WTC11 (cell line): ENCODE data around the gene PHYHIPL. TPM values are rescaled to one million over a fixed set of nuclear protein-coding genes. Genes with fewer than 3 reads are reported as not detected.
"Not testable (repeated sequence)": the region's sequence is repeated elsewhere in the genome, so short reads cannot be mapped to it uniquely, and the experiment has no call there.

Experiments used
- ATAC-seq: fragments of 200-7000 bp; cut with Tn5 transposase; 2 replicates; pipeline ENCODE4 v1.10.0; 2021; ENCODE audit warnings: mild to moderate bottlenecking, moderate library complexity
- CTCF ChIA-PET: fragments of 300-600 bp; sonication (Branson Sonifier 250); formaldehyde crosslinking; loops from one replicate; lab custom pipeline; 2021; ENCODE audit warnings: antibody characterized with exemption; lab: Charles Lee
- POLR2A ChIA-PET: fragments of 350-600 bp; sonication (Branson Sonifier 250); formaldehyde crosslinking; loops from one replicate; lab custom pipeline; 2021; ENCODE audit warnings: antibody characterized with exemption; lab: Charles Lee
- DNase-seq: peaks from one replicate; pipeline ENCODE4 v3.0.0; 2021; ENCODE audit warnings: low spot score
- H3K27ac Mint-ChIP-seq: 2 replicates; pipeline ENCODE4 v1.8.0; 2021; ENCODE audit warnings: mixed read lengths
- H3K27me3 Mint-ChIP-seq: 2 replicates; pipeline ENCODE4 v1.8.0; 2021; ENCODE audit warnings: low read depth, mild to moderate bottlenecking, moderate library complexity, mixed read lengths
- H3K36me3 Mint-ChIP-seq: 2 replicates; pipeline ENCODE4 v1.8.0; 2021; ENCODE audit warnings: mixed read lengths
- H3K4me1 Mint-ChIP-seq: 2 replicates; pipeline ENCODE4 v1.8.0; 2022; ENCODE audit warnings: mixed read lengths
- H3K4me3 Mint-ChIP-seq: 2 replicates; pipeline ENCODE4 v1.8.0; 2021; ENCODE audit warnings: mild to moderate bottlenecking, moderate library complexity, mixed read lengths
- H3K9me3 Mint-ChIP-seq: 2 replicates; pipeline ENCODE4 v1.8.0; 2021; ENCODE audit warnings: mixed read lengths
- CBFB ChIP-seq: sonication (generic); formaldehyde crosslinking; IDR thresholded peaks from 2 replicates; pipeline ENCODE4 v1.8.1; 2022; ENCODE audit warnings: mild to moderate bottlenecking, low read depth, missing genetic modification reagents
- E2F1 ChIP-seq: sonication (generic); formaldehyde crosslinking; IDR thresholded peaks from 2 replicates; pipeline ENCODE4 v1.8.0; 2022; ENCODE audit warnings: mild to moderate bottlenecking, missing genetic modification reagents
- E2F4 ChIP-seq: sonication (generic); formaldehyde crosslinking; IDR thresholded peaks from 2 replicates; pipeline ENCODE4 v1.8.1; 2022; ENCODE audit warnings: low read depth, mild to moderate bottlenecking, moderate library complexity, missing genetic modification reagents, borderline replicate concordance
- GRHL2 ChIP-seq: fragments of 250-450 bp; sonication (Bioruptor Pico); IDR thresholded peaks from 2 replicates; pipeline ENCODE4 v1.8.0; 2022; ENCODE audit warnings: mild to moderate bottlenecking, moderate library complexity; ENCODE audit not compliant: insufficient replicate concordance, severe bottlenecking
- HMGA2 ChIP-seq: fragments of 250-450 bp; sonication (Bioruptor Pico); IDR thresholded peaks from 2 replicates; pipeline ENCODE4 v1.4.0; 2021; ENCODE audit warnings: mild to moderate bottlenecking, moderate library complexity
- JUN ChIP-seq: sonication (generic); formaldehyde crosslinking; IDR thresholded peaks from 2 replicates; pipeline ENCODE4 v1.8.0; 2023; ENCODE audit warnings: mild to moderate bottlenecking, missing genetic modification reagents
- KAT7 ChIP-seq: sonication (generic); formaldehyde crosslinking; IDR thresholded peaks from 2 replicates; pipeline ENCODE4 v1.8.1; 2023; ENCODE audit warnings: missing genetic modification reagents, mild to moderate bottlenecking, borderline replicate concordance
- MLX ChIP-seq: sonication (generic); formaldehyde crosslinking; IDR thresholded peaks from 2 replicates; pipeline ENCODE4 v1.8.1; 2023; ENCODE audit warnings: mild to moderate bottlenecking, missing genetic modification reagents, moderate library complexity
- MXD4 ChIP-seq: fragments of 250-450 bp; sonication (Bioruptor Pico); IDR thresholded peaks from 2 replicates; pipeline ENCODE4 v1.8.0; 2021; ENCODE audit warnings: mild to moderate bottlenecking, moderate library complexity, borderline replicate concordance
- SOX15 ChIP-seq: fragments of 250-450 bp; sonication (Bioruptor Pico); IDR thresholded peaks from 2 replicates; pipeline ENCODE4 v1.9.0; 2021; ENCODE audit warnings: mild to moderate bottlenecking
- STAT6 ChIP-seq: sonication (generic); formaldehyde crosslinking; conservative IDR thresholded peaks from 2 replicates; pipeline ENCODE4 v1.8.1; 2023; ENCODE audit warnings: mild to moderate bottlenecking, low read depth, missing genetic modification reagents, moderate library complexity
- ZBTB21 ChIP-seq: sonication (generic); formaldehyde crosslinking; IDR thresholded peaks from 2 replicates; pipeline ENCODE4 v1.8.1; 2023; ENCODE audit warnings: mild to moderate bottlenecking, missing genetic modification reagents, borderline replicate concordance
- ZNF232 ChIP-seq: sonication (generic); formaldehyde crosslinking; IDR thresholded peaks from 2 replicates; pipeline ENCODE4 v1.8.0; 2022; ENCODE audit warnings: mild to moderate bottlenecking, missing genetic modification reagents
- ZNF263 ChIP-seq: sonication (generic); formaldehyde crosslinking; IDR thresholded peaks from 2 replicates; pipeline ENCODE4 v1.8.1; 2022; ENCODE audit warnings: low read depth, mild to moderate bottlenecking, moderate library complexity, missing genetic modification reagents
- ZNF396 ChIP-seq: fragments of 250-450 bp; sonication (Bioruptor Pico); IDR thresholded peaks from 2 replicates; pipeline ENCODE4 v1.8.0; 2021; ENCODE audit warnings: mild to moderate bottlenecking, moderate library complexity, borderline replicate concordance
- ZNF671 ChIP-seq: fragments of 250-450 bp; sonication (Bioruptor Pico); IDR thresholded peaks from 2 replicates; pipeline ENCODE4 v1.8.0; 2021; ENCODE audit warnings: mild to moderate bottlenecking
- total RNA-seq: library from RNA; stranded (reverse); gene quantifications from 3 replicates; pipeline ENCODE4 v1.2.3, GENCODE V29; 2021
- TF ChIP-seq, protein P1 (sequence below): sonication (generic); formaldehyde crosslinking; conservative IDR thresholded peaks from 2 replicates; pipeline ENCODE4 v1.8.1; 2022; ENCODE audit warnings: mild to moderate bottlenecking, missing genetic modification reagents
- TF ChIP-seq, protein P2 (sequence below): sonication (generic); formaldehyde crosslinking; IDR thresholded peaks from 2 replicates; pipeline ENCODE4 v1.8.1; 2022; ENCODE audit warnings: mild to moderate bottlenecking, missing genetic modification reagents, moderate library complexity, borderline replicate concordance
- TF ChIP-seq, protein P3 (sequence below): sonication (generic); formaldehyde crosslinking; IDR thresholded peaks from 2 replicates; pipeline ENCODE4 v1.8.1; 2023; ENCODE audit warnings: mild to moderate bottlenecking, missing genetic modification reagents

The PHYHIPL gene
- total RNA-seq, 1 experiment from 2014 or later = 0.13 TPM

DNA sequence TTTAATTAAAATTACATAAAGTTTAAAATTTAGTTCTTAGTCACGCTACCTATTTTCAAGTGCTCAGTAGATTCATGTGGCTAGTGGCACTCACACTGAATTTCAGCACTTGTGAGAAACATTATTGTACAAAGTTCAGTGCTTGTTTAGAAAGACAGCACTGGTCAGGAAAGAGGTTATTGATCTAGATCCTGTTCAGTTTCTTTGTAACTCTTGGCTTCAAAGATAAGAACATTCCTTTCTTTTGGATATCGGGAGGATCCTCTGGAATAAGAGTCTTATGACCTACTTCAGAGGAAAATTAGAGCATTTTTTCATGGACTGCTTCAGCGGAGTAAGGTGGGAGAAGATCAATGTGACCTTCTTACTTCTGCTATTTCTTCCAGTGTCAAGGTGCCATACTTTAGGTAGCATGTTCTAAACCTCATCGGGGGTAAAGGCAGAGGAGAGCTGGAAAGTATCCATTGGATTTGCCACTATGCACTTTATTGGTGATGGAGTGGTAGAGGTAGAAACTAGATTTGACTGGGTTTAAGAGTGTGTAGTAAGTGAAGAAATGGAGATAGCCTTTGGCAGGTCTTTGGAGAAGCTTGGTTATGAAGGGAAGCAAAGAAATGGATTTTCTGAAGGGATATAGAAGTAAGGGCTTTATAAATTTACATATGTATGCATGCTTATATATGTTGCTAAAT lies 39.9 kb downstream of the PHYHIPL start:
- Mint-ChIP-seq H3K9me3 (no peaks in the 10 kb centered on the region), H3K36me3 (no peaks in the 10 kb centered on the region), H3K4me3 (no peak overlapping the region), H3K4me1 (peaks cover 8% of the 10 kb centered on the region; the same call in 1 of the 2 replicates), H3K27ac (no peak overlapping the region)
- DNase-seq (no peak), ATAC-seq (no peak)
- ChIA-PET POLR2A (no interaction called here), CTCF (no interaction called here)
- TF ChIP-seq STAT6 (CRISPR knock-in tag) (no peak), GRHL2 (CRISPR knock-in tag) (no peak), ZBTB21 (no peak), HMGA2 (no peak), JUN (CRISPR knock-in tag) (no peak), ZNF263 (CRISPR knock-in tag) (no peak)
- TF ChIP-seq, protein P1, sequence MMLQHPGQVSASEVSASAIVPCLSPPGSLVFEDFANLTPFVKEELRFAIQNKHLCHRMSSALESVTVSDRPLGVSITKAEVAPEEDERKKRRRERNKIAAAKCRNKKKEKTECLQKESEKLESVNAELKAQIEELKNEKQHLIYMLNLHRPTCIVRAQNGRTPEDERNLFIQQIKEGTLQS (CRISPR knock-in tag) = no peak
- TF ChIP-seq, all 79 proteins: peak for 0
- H3K27me3 Mint-ChIP-seq = no peaks in the 10 kb centered on the region

DNA sequence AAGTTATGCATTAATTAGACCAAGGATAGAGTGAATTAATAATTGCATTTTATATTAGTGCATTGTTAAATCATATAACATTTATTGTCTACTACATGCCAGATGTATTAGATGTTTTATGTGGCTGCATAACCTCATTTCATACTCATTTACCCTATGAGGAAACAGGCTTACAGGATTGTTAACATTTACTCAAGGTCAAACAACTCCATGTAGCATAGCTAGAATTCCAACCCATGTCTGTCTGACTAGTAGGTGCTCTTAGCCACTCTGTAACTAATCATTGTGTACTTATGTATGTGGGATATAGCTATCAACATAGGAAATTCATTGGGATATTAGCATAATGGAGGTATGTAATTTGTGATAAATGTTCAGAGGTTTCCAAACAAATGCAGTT lies 46.3 kb downstream of the PHYHIPL start:
- H3K27ac Mint-ChIP-seq = no peak overlapping the region
- H3K27me3 Mint-ChIP-seq = no peaks in the 10 kb centered on the region
- ChIA-PET POLR2A (no interaction called here), CTCF (interaction anchor here (1.2 kb wide), 1 partner anchor 358 kb away, joined by 3 read pairs; no protein-coding TSS in a partner anchor)
- H3K4me3 Mint-ChIP-seq = no peak overlapping the region
- H3K36me3 Mint-ChIP-seq = no peaks in the 10 kb centered on the region
- no peak for DNase-seq
- H3K4me1 Mint-ChIP-seq = peaks cover 8% of the 10 kb centered on the region; the same call in 1 of the 2 replicates
- no peak for ATAC-seq
- no peaks in the 10 kb centered on the region for H3K9me3 Mint-ChIP-seq
- TF ChIP-seq ZNF396 (CRISPR knock-in tag) (no peak), E2F4 (CRISPR knock-in tag) (no peak), ZNF671 (CRISPR knock-in tag) (no peak), JUN (CRISPR knock-in tag) (no peak), CBFB (CRISPR knock-in tag) (no peak), MLX (CRISPR knock-in tag) (no peak), ZNF232 (CRISPR knock-in tag) (no peak), MXD4 (CRISPR knock-in tag) (no peak), KAT7 (CRISPR knock-in tag) (no peak), E2F1 (CRISPR knock-in tag) (no peak), SOX15 (CRISPR knock-in tag) (no peak)
- TF ChIP-seq, protein P2, sequence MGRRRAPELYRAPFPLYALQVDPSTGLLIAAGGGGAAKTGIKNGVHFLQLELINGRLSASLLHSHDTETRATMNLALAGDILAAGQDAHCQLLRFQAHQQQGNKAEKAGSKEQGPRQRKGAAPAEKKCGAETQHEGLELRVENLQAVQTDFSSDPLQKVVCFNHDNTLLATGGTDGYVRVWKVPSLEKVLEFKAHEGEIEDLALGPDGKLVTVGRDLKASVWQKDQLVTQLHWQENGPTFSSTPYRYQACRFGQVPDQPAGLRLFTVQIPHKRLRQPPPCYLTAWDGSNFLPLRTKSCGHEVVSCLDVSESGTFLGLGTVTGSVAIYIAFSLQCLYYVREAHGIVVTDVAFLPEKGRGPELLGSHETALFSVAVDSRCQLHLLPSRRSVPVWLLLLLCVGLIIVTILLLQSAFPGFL (CRISPR knock-in tag) = no peak
- TF ChIP-seq, protein P3, sequence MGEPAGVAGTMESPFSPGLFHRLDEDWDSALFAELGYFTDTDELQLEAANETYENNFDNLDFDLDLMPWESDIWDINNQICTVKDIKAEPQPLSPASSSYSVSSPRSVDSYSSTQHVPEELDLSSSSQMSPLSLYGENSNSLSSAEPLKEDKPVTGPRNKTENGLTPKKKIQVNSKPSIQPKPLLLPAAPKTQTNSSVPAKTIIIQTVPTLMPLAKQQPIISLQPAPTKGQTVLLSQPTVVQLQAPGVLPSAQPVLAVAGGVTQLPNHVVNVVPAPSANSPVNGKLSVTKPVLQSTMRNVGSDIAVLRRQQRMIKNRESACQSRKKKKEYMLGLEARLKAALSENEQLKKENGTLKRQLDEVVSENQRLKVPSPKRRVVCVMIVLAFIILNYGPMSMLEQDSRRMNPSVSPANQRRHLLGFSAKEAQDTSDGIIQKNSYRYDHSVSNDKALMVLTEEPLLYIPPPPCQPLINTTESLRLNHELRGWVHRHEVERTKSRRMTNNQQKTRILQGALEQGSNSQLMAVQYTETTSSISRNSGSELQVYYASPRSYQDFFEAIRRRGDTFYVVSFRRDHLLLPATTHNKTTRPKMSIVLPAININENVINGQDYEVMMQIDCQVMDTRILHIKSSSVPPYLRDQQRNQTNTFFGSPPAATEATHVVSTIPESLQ (CRISPR knock-in tag) = no peak

DNA sequence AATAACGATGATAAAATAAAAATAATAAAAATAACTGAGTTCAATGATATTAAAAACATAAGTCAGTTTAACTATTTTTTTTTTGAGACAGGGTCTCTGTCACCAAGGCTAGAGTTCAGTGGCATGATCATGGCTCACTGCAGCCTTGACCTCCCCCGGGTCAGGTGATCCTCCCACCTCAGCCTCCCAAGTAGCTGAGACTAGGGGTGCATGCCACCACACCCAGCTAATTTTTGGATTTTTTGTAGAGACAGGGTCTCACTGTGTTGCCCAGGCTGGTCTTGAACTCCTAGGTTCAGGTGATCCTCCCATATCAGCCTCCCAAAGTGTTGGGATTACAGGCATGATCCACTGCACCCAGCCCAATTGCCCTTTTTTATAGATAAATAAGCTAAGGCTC lies 47.2 kb downstream of the PHYHIPL start:
- POLR2A ChIA-PET, H3K27ac Mint-ChIP-seq, H3K9me3 Mint-ChIP-seq, CTCF ChIA-PET, DNase-seq, H3K27me3 Mint-ChIP-seq, H3K4me3 Mint-ChIP-seq, H3K36me3 Mint-ChIP-seq, ATAC-seq, H3K4me1 Mint-ChIP-seq: not testable (repeated sequence)
